Spleen (tissue), 11 donors: Measurements from ENCODE around the gene VSNL1. TPM values are rescaled to one million over a fixed set of nuclear protein-coding genes. Genes with fewer than 3 reads are reported as not detected.

Source experiments
- DNase-seq: peaks from one replicate; pipeline ENCODE4 v3.0.0-alpha.2; 2020
- H3K27ac ChIP-seq, 8 donors: fragments of 200-600 bp; sonication (generic) in 7 of 8; 1 replicate in 4 of 8; 2 replicates in 4 of 8; pipeline versions ENCODE4 v1.5.0 to v1.8.0; 2016 to 2021; ENCODE audit warnings: inconsistent platforms in 4 of 8, mild to moderate bottlenecking in 4 of 8, moderate library complexity in 1 of 8
- H3K27me3 ChIP-seq, 7 donors: fragments of 200-600 bp; sonication (generic) in 6 of 7; replicated peaks in 1 of 7; 1 replicate in 4 of 7; 2 replicates in 3 of 7; pipeline versions ENCODE4 v1.5.0 to v1.8.0; 2016 to 2021; ENCODE audit warnings: inconsistent platforms in 3 of 7, mild to moderate bottlenecking in 1 of 7
- H3K36me3 ChIP-seq, 6 donors: fragments of 200-600 bp; sonication (generic) in 5 of 6; 1 replicate in 4 of 6; 2 replicates in 2 of 6; pipeline versions ENCODE4 v1.5.0 to v1.8.0; 2016 to 2021; ENCODE audit warnings: inconsistent platforms in 2 of 6
- H3K4me1 ChIP-seq, 6 donors: fragments of 200-600 bp; sonication (generic) in 5 of 6; 1 replicate in 3 of 6; 2 replicates in 3 of 6; pipeline versions ENCODE4 v1.5.0 to v1.8.0; 2016 to 2021; ENCODE audit warnings: inconsistent platforms in 3 of 6
- H3K4me3 ChIP-seq, 8 donors: fragments of 200-600 bp; sonication (generic) in 7 of 8; 1 replicate in 4 of 8; 2 replicates in 4 of 8; pipeline versions ENCODE4 v1.5.0 to v1.8.0; 2016 to 2021; ENCODE audit warnings: inconsistent platforms in 4 of 8, mild to moderate bottlenecking in 4 of 8, moderate library complexity in 2 of 8
- H3K9me3 ChIP-seq, 8 donors: fragments of 200-600 bp; sonication (generic) in 7 of 8; 1 replicate in 4 of 8; 2 replicates in 4 of 8; pipeline versions ENCODE4 v1.5.0 to v1.8.0; 2016 to 2021; ENCODE audit warnings: inconsistent platforms in 4 of 8
- CTCF ChIP-seq, 11 experiments: fragments of 200-600 bp in 7 of 11; fragments of 450-650 bp in 4 of 11; sonication (generic) in 4 of 11; IDR thresholded peaks in 8 of 11; conservative IDR thresholded peaks in 3 of 11; 1 replicate in 7 of 11; 2 replicates in 4 of 11; pipeline versions ENCODE4 v1.4.0 to v1.8.0; 2016 to 2021; ENCODE audit warnings: antibody characterized with exemption in 11 of 11, inconsistent platforms in 4 of 11, mild to moderate bottlenecking in 1 of 11
- POLR2A ChIP-seq, 3 donors: fragments of 450-650 bp; IDR thresholded peaks; one replicate each; pipeline ENCODE4 v1.5.1; 2017; ENCODE audit warnings: antibody characterized with exemption in 3 of 3, mild to moderate bottlenecking in 1 of 3
- POLR2AphosphoS5 ChIP-seq, 3 donors: sonication (generic); formaldehyde crosslinking; IDR thresholded peaks; one replicate each; pipeline ENCODE4 v1.5.1; 2017; ENCODE audit warnings: antibody characterized with exemption in 3 of 3
- WGBS, 5 donors: extraction: QIAGEN DNeasy Blood & Tissue Kit in 3 of 5; methylation state at CpG; one replicate each; pipeline versions ENCODE4 v1.1.5 to v1.1.7; 2013 to 2018; 5-methylcytosine and 5-hydroxymethylcytosine counted together
- intact Hi-C: fragments of 100-400 bp; cut with DNase I; formaldehyde crosslinking; loops from one replicate; pipeline ENCODE4 v1.15.0; 2023; ENCODE audit warnings: low total_unique reads
- polyA plus RNA-seq, 3 donors: library from polyadenylated mRNA; stranded (reverse); fragments of 200-250 nt; gene quantifications; one replicate each; pipeline ENCODE4 v1.2.1, GENCODE V29; 2013
- total RNA-seq, 7 donors: library from RNA; depleted of rRNA in 3 of 7; stranded (reverse); fragments of >200 nt in 3 of 7; fragmentation: NEBNext Ultra II Directional in 4 of 7; extraction: Animal tissue kit (Norgen Biotek cat#: 25700) in 4 of 7; gene quantifications; one replicate each; pipeline versions ENCODE4 v1.1.0 to v1.2.1, GENCODE V29; 2016 to 2021
- donor health status: healthy with polysubstance abuse.
- donor health status: DM: no; HTN: no; CAD: no; lungs with moderate emphysema.
- donor health status: DM: no; HTN: no; CAD: no.
- donor health status: Bipolar disorder and iron deficiency.
- donor health status: healthy.
- donor health status: DM: no; HTN: no; CAD: no.
- donor health status: DM: yes; HTN: yes; CAD: no.

The VSNL1 gene
- total and polyA plus RNA-seq, 10 donors: 0.06 to 0.16 TPM; not detected in 8

- H3K27ac ChIP-seq: no peak overlapping the region
- intact Hi-C loops: no loop called here
- H3K36me3 ChIP-seq: peaks cover 0 to 78% (median 59%) of the 10 kb centered on the region in 6 donors
- H3K4me3 ChIP-seq: no peak overlapping the region
- no peaks in the 10 kb centered on the region for H3K4me1 ChIP-seq
- no peaks in the 10 kb centered on the region for H3K27me3 ChIP-seq
- 85 to 96% (median 91%) methylated on average over 1 of the region's 1 CpG for WGBS, 5 donors
- no peak for DNase-seq
- no peaks in the 10 kb centered on the region for H3K9me3 ChIP-seq
- TF ChIP-seq POLR2AphosphoS5 (IDR thresholded peaks at IDR 0.05) (no peak), POLR2A (IDR thresholded peaks at IDR 0.05) (no peak)
Observed at GRCh38 chr2:17667898-17668297, 127.4 kb downstream of the VSNL1 start.

GRCh38 chr2:17672583-17673317 lies 132.3 kb downstream of the VSNL1 start:
- no peak overlapping the region for H3K27ac ChIP-seq
- peaks cover 0 to 71% (median 42%) of the 10 kb centered on the region in 6 donors for H3K36me3 ChIP-seq
- H3K4me1 ChIP-seq: no peaks in the 10 kb centered on the region
- TF ChIP-seq POLR2AphosphoS5 (IDR thresholded peaks at IDR 0.05) (no peak), POLR2A (IDR thresholded peaks at IDR 0.05) (no peak), CTCF (IDR thresholded peaks at IDR 0.05 in 8 of 11, conservative IDR thresholded peaks at IDR 0.05 in 3 of 11) (no peak)
- H3K9me3 ChIP-seq: no peaks in the 10 kb centered on the region
- WGBS, 5 donors: 78 to 84% (median 80%) methylated on average over 7 of the region's 7 CpGs
- intact Hi-C loops: loop anchor here (10.0 kb wide), 1 partner anchor 898 kb away; no protein-coding TSS in a partner anchor
- DNase-seq: no peak
- H3K27me3 ChIP-seq: no peaks in the 10 kb centered on the region
- no peak overlapping the region for H3K4me3 ChIP-seq

- intact Hi-C loops: loop anchor here (10.0 kb wide), 1 partner anchor 900 kb away; no protein-coding TSS in a partner anchor
- H3K27me3 ChIP-seq: no peaks in the 10 kb centered on the region
- no peak for DNase-seq
- TF ChIP-seq POLR2A (IDR thresholded peaks at IDR 0.05) (no peak), CTCF (IDR thresholded peaks at IDR 0.05 in 8 of 11, conservative IDR thresholded peaks at IDR 0.05 in 3 of 11) (no peak), POLR2AphosphoS5 (IDR thresholded peaks at IDR 0.05) (no peak)
- no peak overlapping the region for H3K27ac ChIP-seq
- H3K4me1 ChIP-seq: no peaks in the 10 kb centered on the region
- H3K4me3 ChIP-seq: no peak overlapping the region
- no peaks in the 10 kb centered on the region for H3K9me3 ChIP-seq
- H3K36me3 ChIP-seq: peaks cover 0 to 71% (median 33%) of the 10 kb centered on the region in 6 donors
Observed at GRCh38 chr2:17674817-17675216, 134.3 kb downstream of the VSNL1 start.

GRCh38 chr2:17680119-17680518 lies 139.6 kb downstream of the VSNL1 start:
- no peak overlapping the region for H3K4me3 ChIP-seq
- DNase-seq: no peak
- no peak overlapping the region for H3K27ac ChIP-seq
- 94 to 98% (median 97%) methylated on average over 3 of the region's 3 CpGs for WGBS, 5 donors
- H3K9me3 ChIP-seq: no peaks in the 10 kb centered on the region
- TF ChIP-seq POLR2A (IDR thresholded peaks at IDR 0.05) (no peak), CTCF (IDR thresholded peaks at IDR 0.05 in 8 of 11, conservative IDR thresholded peaks at IDR 0.05 in 3 of 11) (no peak), POLR2AphosphoS5 (IDR thresholded peaks at IDR 0.05) (no peak)
- H3K36me3 ChIP-seq: peaks cover 0 to 100% (median 53%) of the 10 kb centered on the region in 6 donors
- H3K27me3 ChIP-seq: no peaks in the 10 kb centered on the region
- intact Hi-C loops: no loop called here
- no peaks in the 10 kb centered on the region for H3K4me1 ChIP-seq
